Uterus (tissue), 2 donors: ENCODE measurements around the gene CHST5.
"Not testable (repeated sequence)": the region's sequence is repeated elsewhere in the genome, so short reads cannot be mapped to it uniquely, and the experiment has no call there.

ENCODE experiments used
- CTCF ChIP-seq, 4 experiments: fragments of 200-600 bp in 2 of 4; fragments of 450-650 bp in 2 of 4; sonication (generic) in 2 of 4; IDR thresholded peaks; one replicate each; pipeline ENCODE4 v1.5.1; 2016 to 2019; ENCODE audit warnings: antibody characterized with exemption in 4 of 4, mild to moderate bottlenecking in 2 of 4, moderate library complexity in 1 of 4
- POLR2A ChIP-seq, 2 donors: fragments of 450-650 bp; IDR thresholded peaks; one replicate each; pipeline ENCODE4 v1.6.1; 2016; ENCODE audit warnings: antibody characterized with exemption in 2 of 2, mild to moderate bottlenecking in 1 of 2, moderate library complexity in 1 of 2

GRCh38 chr16:75498605-75499322 is 37.1 kb downstream of the CHST5 start:
- not testable (repeated sequence) for TF ChIP-seq CTCF, POLR2A (IDR thresholded peaks at IDR 0.05)
